HG02870 (cell line): Measurements from ENCODE around the gene ABCC10.
"Not testable (repeated sequence)": the region's sequence is repeated elsewhere in the genome, so short reads cannot be mapped to it uniquely, and the experiment has no call there.

Experiments used
- ATAC-seq: cut with Tn5 transposase; IDR thresholded peaks from one replicate; pipeline ENCODE4 v1.9.1; 2021; ENCODE audit warnings: mild to moderate bottlenecking, moderate library complexity; ENCODE audit not compliant: unreplicated experiment

ABCC10 gene

GRCh38 chr6:43495409-43495941, 68.1 kb downstream of the ABCC10 start:
- no peak for ATAC-seq

- ATAC-seq, result no peak
These were observed 69.2 kb downstream of the ABCC10 start for GRCh38 chr6:43496370-43497128.

GRCh38 chr6:43497129-43497396, 69.7 kb downstream of the ABCC10 start:
- ATAC-seq, result no peak

GRCh38 chr6:43497689-43498088, 70.3 kb downstream of the ABCC10 start:
- no peak for ATAC-seq

GRCh38 chr6:43498291-43498690, 71.0 kb downstream of the ABCC10 start:
- ATAC-seq, result not testable (repeated sequence)

- ATAC-seq, result no peak
These were observed 71.9 kb downstream of the ABCC10 start for GRCh38 chr6:43499028-43499815.
